H1 (cell line): Measurements from ENCODE around the gene ADCK1.

Experiments used
- BRCA1 ChIP-seq: IDR thresholded peaks from 2 replicates; pipeline ENCODE4 v1.6.1; 2012; ENCODE audit warnings: low read depth, low read length, improper control_type of control experiment
- CBX8 ChIP-seq: fragments of 300-800, 300-1000 bp; sonication (generic); IDR thresholded peaks from 2 replicates; pipeline ENCODE4 v1.7.1; 2016; ENCODE audit warnings: low read depth, low read length, borderline replicate concordance
- CEBPB ChIP-seq: IDR thresholded peaks from 2 replicates; pipeline ENCODE4 v1.6.1; 2012; ENCODE audit warnings: low read depth, low read length
- HDAC2 ChIP-seq, 2 experiments: fragments of 300-600 bp in 1 of 2; sonication (generic) in 1 of 2; IDR thresholded peaks; 2 replicates each; pipeline ENCODE4 v1.6.1; 2011 to 2012; ENCODE audit warnings: low read depth in 2 of 2, low read length in 2 of 2, mild to moderate bottlenecking in 2 of 2, moderate library complexity in 2 of 2, borderline replicate concordance in 1 of 2, inconsistent platforms in 1 of 2
- HDAC6 ChIP-seq: IDR thresholded peaks from one replicate; pipeline ENCODE4 v1.7.1; 2012; ENCODE audit warnings: low read depth, mild to moderate bottlenecking, inconsistent platforms, low read length, moderate library complexity
- JUND ChIP-seq: IDR thresholded peaks from 2 replicates; pipeline ENCODE4 v1.6.1; 2011; ENCODE audit warnings: mild to moderate bottlenecking, improper control_type of control experiment, low read length
- POLR2A ChIP-seq, 2 experiments: IDR thresholded peaks; 1 replicate in 1 of 2; 2 replicates in 1 of 2; pipeline ENCODE4 v1.6.1; 2011; ENCODE audit warnings: low read depth in 2 of 2, low read length in 2 of 2, mild to moderate bottlenecking in 2 of 2; ENCODE audit errors: control extremely low read depth in 1 of 2
- POLR2AphosphoS5 ChIP-seq: IDR thresholded peaks from 2 replicates; pipeline ENCODE4 v1.6.1; 2011; ENCODE audit warnings: low read depth, low read length
- SRF ChIP-seq: IDR thresholded peaks from 2 replicates; pipeline ENCODE4 v1.6.1; 2011; ENCODE audit warnings: mild to moderate bottlenecking, low read depth, low read length, moderate library complexity
- TF ChIP-seq, protein P1 (sequence below), 3 experiments: IDR thresholded peaks; 1 replicate in 2 of 3; 2 replicates in 1 of 3; pipeline versions ENCODE4 v1.5.1 to v1.6.1; 2011; ENCODE audit warnings: low read length in 3 of 3, mild to moderate bottlenecking in 3 of 3, inconsistent platforms in 2 of 3, low read depth in 1 of 3, moderate library complexity in 1 of 3; ENCODE audit not compliant: insufficient read depth in 1 of 3; ENCODE audit errors: control extremely low read depth in 1 of 3

DNA sequence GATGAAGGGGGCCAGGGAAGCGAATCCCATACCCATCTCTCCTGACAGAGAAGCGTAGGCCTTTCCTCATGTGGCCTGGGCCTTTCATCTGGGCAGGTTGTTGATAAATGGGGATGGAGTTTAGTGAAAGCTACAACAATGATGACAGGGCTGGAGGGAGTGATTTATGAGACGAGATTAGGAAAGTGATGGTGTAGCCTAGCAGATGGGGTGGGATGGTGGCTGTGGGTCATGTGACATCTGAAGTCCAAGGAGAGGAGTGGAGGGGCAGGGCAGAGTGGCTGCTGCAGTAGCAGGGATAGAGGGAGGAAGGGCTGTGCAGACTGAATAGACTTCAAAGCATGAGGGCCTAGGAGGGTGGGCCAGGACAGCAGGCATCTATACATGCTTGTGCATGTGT, 85.5 kb downstream of the ADCK1 start:
- TF ChIP-seq, protein P1, sequence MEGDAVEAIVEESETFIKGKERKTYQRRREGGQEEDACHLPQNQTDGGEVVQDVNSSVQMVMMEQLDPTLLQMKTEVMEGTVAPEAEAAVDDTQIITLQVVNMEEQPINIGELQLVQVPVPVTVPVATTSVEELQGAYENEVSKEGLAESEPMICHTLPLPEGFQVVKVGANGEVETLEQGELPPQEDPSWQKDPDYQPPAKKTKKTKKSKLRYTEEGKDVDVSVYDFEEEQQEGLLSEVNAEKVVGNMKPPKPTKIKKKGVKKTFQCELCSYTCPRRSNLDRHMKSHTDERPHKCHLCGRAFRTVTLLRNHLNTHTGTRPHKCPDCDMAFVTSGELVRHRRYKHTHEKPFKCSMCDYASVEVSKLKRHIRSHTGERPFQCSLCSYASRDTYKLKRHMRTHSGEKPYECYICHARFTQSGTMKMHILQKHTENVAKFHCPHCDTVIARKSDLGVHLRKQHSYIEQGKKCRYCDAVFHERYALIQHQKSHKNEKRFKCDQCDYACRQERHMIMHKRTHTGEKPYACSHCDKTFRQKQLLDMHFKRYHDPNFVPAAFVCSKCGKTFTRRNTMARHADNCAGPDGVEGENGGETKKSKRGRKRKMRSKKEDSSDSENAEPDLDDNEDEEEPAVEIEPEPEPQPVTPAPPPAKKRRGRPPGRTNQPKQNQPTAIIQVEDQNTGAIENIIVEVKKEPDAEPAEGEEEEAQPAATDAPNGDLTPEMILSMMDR (IDR thresholded peaks at IDR 0.05; ENCODE audit: control extremely low read depth in 1 of 3, insufficient read depth in 1 of 3, low read depth in 1 of 3, low read length in 3 of 3), result no peak
- TF ChIP-seq SRF, result no peak
- no peak for TF ChIP-seq CEBPB
- no peak for TF ChIP-seq HDAC6
- no peak for TF ChIP-seq POLR2AphosphoS5
- no peak for TF ChIP-seq BRCA1
- TF ChIP-seq HDAC2 (IDR thresholded peaks at IDR 0.05; ENCODE audit: borderline replicate concordance in 1 of 2, low read depth in 2 of 2, low read length in 2 of 2), result no peak
- no peak for TF ChIP-seq CBX8
- no peak for TF ChIP-seq JUND
- no peak for TF ChIP-seq POLR2A (IDR thresholded peaks at IDR 0.05; ENCODE audit: control extremely low read depth in 1 of 2, low read depth in 2 of 2, low read length in 2 of 2)
